Measurements from ENCODE around the gene DNAAF6. TPM values are rescaled to one million over a fixed set of nuclear protein-coding genes. Genes with fewer than 3 reads are reported as not detected.

The DNAAF6 gene
- total and polyA plus RNA-seq, 8 donors = not detected

DNA sequence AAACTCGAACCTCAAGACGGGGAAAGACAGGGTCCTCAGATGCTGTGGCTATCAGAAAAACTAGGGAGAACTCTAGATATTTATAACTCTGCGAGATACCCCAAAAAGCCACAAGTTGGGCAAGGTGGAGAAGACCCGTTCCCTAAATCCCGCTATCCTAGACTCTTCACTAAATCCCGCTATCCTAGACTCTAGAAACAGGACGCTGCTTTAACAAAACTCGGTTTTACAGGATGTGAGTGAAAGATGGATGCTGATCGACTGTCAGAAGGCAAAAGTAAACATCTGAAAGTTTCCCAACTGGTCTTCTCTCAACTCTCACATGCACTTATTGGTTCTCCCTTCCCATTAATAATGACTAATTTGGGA is 270 bp downstream of the DNAAF6 start:
- Histone ChIP-seq H3K27me3 (peaks cover 0 to 5% (median 4%) of the 10 kb centered on the region in 4 donors), H3K4me3 (peak overlapping the region in 1 of 4 donors; percentile 51), H3K36me3 (no peaks in the 10 kb centered on the region), H3K4me1 (no peaks in the 10 kb centered on the region), H3K9me3 (no peaks in the 10 kb centered on the region), H3K27ac (peak overlapping the region in 1 of 4 donors; percentile 16)
- TF ChIP-seq, protein P1, sequence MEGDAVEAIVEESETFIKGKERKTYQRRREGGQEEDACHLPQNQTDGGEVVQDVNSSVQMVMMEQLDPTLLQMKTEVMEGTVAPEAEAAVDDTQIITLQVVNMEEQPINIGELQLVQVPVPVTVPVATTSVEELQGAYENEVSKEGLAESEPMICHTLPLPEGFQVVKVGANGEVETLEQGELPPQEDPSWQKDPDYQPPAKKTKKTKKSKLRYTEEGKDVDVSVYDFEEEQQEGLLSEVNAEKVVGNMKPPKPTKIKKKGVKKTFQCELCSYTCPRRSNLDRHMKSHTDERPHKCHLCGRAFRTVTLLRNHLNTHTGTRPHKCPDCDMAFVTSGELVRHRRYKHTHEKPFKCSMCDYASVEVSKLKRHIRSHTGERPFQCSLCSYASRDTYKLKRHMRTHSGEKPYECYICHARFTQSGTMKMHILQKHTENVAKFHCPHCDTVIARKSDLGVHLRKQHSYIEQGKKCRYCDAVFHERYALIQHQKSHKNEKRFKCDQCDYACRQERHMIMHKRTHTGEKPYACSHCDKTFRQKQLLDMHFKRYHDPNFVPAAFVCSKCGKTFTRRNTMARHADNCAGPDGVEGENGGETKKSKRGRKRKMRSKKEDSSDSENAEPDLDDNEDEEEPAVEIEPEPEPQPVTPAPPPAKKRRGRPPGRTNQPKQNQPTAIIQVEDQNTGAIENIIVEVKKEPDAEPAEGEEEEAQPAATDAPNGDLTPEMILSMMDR (IDR thresholded peaks at IDR 0.05) = no peak
- intact Hi-C loops (cut with DNase I) = no loop called here
- DNase-seq = no peak
- ATAC-seq = no peak
- FAIRE-seq = no peak
- WGBS, 2 donors = 48 to 53% methylated on average over 9 of the region's 9 CpGs

DNA sequence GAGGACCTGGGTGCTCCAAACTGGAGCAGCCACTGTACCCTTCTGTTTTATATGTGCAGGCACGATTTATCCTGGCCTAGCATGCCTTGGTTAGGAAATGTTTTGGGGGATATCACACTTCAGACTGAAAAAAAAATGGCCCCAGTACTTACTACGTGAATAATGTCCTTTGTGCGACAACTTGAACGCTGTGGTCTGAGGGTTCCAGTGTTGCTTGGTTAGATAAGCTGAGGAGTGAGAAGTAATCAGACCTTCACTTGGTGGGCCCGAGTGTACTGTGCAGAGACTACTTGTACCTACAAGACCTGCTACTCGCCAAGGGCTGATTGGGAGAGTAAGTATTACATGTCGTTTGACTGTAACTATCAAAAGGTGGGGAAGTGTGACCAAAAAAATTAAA is 678 bp downstream of the DNAAF6 start:
- TF ChIP-seq, protein P1 (IDR thresholded peaks at IDR 0.05) = no peak
- 73 to 84% methylated on average over 7 of the region's 7 CpGs for WGBS, 2 donors

DNA sequence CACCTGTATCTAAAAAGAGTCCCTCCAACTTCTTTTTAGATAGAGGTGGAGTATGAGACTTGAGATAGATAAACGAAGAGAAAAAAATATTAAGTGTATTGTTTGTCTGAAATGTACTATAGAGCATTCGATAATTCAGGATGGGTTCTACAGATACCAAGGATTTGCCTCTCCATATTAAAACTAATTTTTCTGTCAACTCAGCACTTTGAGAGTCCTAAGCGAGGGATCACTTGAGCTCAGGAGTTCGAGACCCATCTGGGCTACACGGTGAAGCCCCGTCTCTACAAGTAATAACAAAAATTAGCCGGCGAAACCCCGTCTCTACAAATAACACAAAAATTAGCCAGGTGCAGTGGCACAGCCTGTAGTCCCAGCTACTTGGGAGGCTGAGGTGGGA is 1.5 kb downstream of the DNAAF6 start:
- 81 to 92% methylated on average over 9 of the region's 9 CpGs for WGBS, 2 donors
- no peak for FAIRE-seq
- no peaks in the 10 kb centered on the region for H3K36me3 ChIP-seq
- peaks cover 0 to 10% (median 4%) of the 10 kb centered on the region in 4 donors for H3K27me3 ChIP-seq
- DNase-seq = no peak
- TF ChIP-seq, protein P1 (IDR thresholded peaks at IDR 0.05) = no peak
- no peaks in the 10 kb centered on the region for H3K4me1 ChIP-seq
- intact Hi-C loops (cut with DNase I) = no loop called here
- no peak overlapping the region for H3K27ac ChIP-seq
- no peaks in the 10 kb centered on the region for H3K9me3 ChIP-seq
- no peak overlapping the region for H3K4me3 ChIP-seq
- no peak for ATAC-seq

More for the DNA sequence above, 678 bp downstream of the DNAAF6 start:
- FAIRE-seq (peak; percentile 26), ATAC-seq (no peak), DNase-seq (no peak)
- intact Hi-C loops (cut with DNase I) = no loop called here
- no peak overlapping the region for H3K27ac ChIP-seq
- no peaks in the 10 kb centered on the region for H3K9me3 ChIP-seq
- H3K4me1 ChIP-seq = no peaks in the 10 kb centered on the region
- peaks cover 0 to 5% (median 4%) of the 10 kb centered on the region in 4 donors for H3K27me3 ChIP-seq
- no peak overlapping the region for H3K4me3 ChIP-seq
- no peaks in the 10 kb centered on the region for H3K36me3 ChIP-seq

DNA sequence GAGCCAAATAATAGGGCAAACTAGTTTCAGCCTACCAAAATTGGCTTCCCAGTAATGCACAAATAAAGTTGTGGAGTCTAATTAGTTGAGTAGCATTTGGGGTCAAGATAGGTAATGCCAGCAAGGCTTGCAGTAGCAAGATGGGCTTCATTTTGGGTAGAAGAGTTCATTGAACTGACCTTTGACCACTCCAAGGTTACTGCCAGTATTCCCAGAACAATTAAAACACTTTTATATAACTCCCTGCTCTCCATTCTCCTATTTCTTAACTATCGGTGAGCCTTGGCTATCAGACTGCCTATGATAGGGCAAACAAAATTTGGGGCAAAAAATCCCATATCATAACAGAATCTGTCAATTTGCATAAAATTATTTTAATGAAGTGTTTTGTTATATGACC is 7.1 kb downstream of the DNAAF6 start:
- ATAC-seq = no peak
- no peak for FAIRE-seq
- intact Hi-C loops (cut with DNase I) = no loop called here
- DNase-seq = no peak
- TF ChIP-seq, protein P1 (IDR thresholded peaks at IDR 0.05) = no peak
- Histone ChIP-seq H3K4me3 (no peak overlapping the region), H3K27me3 (peaks cover 0 to 16% (median 3%) of the 10 kb centered on the region in 4 donors), H3K9me3 (no peaks in the 10 kb centered on the region), H3K27ac (no peak overlapping the region), H3K4me1 (no peaks in the 10 kb centered on the region), H3K36me3 (no peaks in the 10 kb centered on the region)
- 77 to 84% methylated on average over 1 of the region's 1 CpG for WGBS, 2 donors

DNA sequence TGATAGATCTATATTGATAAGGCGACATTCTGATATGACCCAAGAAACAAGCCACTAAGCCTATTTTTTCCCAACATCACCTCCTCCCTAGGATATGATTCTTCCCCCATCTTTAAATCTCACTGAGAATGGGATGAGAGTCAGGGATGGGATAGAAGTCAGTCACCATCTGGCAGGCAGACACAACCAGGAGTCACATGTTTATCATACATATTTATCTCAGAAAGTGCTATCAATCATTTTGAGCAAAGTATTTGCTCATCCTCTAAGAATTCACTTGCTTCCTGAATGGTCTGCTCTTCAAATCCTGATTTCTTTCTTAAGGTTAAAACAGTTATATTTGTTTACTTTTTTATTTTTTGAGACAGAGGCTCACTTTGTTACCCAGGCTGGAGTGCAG is 20.3 kb downstream of the DNAAF6 start:
- Histone ChIP-seq H3K36me3 (no peaks in the 10 kb centered on the region), H3K9me3 (no peaks in the 10 kb centered on the region), H3K4me3 (no peak overlapping the region), H3K4me1 (no peaks in the 10 kb centered on the region), H3K27ac (no peak overlapping the region), H3K27me3 (peaks cover 0 to 4% (median 1%) of the 10 kb centered on the region in 4 donors)
- TF ChIP-seq, protein P1 (IDR thresholded peaks at IDR 0.05) = no peak
- WGBS, 2 donors = 73 to 82% methylated on average over 1 of the region's 1 CpG
- ATAC-seq (no peak), FAIRE-seq (no peak), DNase-seq (no peak)
- intact Hi-C loops (cut with DNase I) = no loop called here
